ENCODE measurements around the gene GOLT1A.
"Not testable (repeated sequence)": the region's sequence is repeated elsewhere in the genome, so short reads cannot be mapped to it uniquely, and the experiment has no call there.

GOLT1A gene

GRCh38 chr1:204248954-204249353 is 35.2 kb upstream of the GOLT1A start:
- no peak for DNase-seq

GRCh38 chr1:204246876-204247275 is 33.1 kb upstream of the GOLT1A start:
- DNase-seq, result no peak

DNA sequence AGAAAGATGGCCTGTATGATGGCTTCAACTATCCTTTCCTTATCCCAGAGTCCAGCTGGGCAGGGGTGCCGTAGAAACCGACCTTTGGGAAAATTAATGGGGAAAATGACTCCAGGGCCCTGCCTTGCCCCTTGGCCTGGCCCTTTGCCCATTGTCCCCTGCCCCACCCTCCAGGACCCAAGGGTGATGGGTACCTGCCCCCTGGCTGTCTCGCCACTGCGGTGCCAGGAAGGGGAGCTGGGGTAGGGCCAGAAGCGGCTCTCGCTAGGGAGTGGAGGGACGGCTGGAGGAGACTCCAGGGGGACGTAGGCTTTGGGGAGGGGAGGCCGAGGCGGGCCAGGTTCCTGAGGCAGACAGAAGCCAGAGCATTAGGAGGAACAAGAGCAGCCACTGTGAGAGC is 29.1 kb upstream of the GOLT1A start:
- DNase-seq, result no peak

GRCh38 chr1:204241914-204242313 is 28.1 kb upstream of the GOLT1A start:
- no peak for DNase-seq

- DNase-seq, result no peak
Measured at GRCh38 chr1:204241050-204241449, 27.3 kb upstream of the GOLT1A start.

- DNase-seq, result no peak
Measured at GRCh38 chr1:204240233-204240632, 26.4 kb upstream of the GOLT1A start.

DNA sequence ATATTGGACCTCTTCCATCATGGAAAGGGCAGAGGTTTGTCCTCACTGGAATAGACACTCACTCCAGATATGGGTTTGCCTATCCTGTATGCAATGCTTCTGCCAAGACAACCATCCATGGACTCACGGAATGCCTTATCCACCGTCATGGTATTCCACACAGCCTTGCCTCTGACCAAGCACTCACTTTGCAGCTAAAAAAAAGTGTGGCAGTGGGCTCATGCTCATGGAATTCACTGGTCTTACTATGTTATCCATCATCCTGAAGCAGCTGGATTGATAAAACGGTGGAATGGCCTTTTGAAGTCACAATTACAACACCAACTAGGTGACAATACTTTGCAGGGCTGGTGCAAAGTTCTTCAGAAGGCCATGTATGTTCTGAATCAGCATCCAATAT is 25.6 kb upstream of the GOLT1A start:
- not testable (repeated sequence) for DNase-seq

DNA sequence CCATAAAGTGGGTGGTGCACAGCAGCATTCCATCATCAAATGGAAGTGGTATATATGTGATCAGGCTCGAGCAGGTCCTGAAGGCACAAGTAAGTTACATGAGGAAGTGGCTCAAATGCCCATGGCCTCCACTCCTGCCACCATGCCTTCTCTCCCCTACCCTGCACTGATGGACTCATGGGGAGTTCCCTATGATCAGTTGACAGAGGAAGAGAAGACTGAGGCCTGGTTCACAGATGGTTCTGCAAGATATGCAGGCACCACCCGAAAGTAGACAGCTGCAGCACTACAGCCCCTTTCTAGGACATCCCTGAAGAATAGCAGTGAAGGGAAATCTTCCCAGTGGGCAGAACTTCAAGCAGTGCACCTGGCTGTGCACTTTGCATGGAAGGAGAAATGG is 24.7 kb upstream of the GOLT1A start:
- DNase-seq, result not testable (repeated sequence)

DNA sequence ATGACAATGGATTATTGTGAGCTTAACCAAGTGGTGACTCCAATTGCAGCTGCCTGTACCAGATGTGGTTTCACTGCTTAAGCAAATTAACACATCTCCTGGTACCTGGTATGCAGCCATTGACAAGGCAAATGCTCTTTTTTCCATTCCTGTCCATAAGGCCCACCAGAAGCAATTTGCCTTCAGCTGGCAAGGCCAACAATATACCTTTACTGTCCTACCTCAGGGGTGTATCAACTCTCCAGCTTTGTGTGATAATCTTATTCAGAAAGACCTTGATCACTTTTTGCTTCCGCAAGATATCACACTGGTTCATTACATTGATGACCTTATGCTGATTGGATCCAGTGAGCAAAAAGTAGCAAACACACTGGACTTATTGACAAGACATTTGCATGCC is 23.7 kb upstream of the GOLT1A start:
- DNase-seq, result not testable (repeated sequence)

- no peak for DNase-seq
Measured at GRCh38 chr1:204232526-204232925, 18.7 kb upstream of the GOLT1A start.

- DNase-seq, result no peak
Measured at GRCh38 chr1:204230211-204230610, 16.4 kb upstream of the GOLT1A start.

DNA sequence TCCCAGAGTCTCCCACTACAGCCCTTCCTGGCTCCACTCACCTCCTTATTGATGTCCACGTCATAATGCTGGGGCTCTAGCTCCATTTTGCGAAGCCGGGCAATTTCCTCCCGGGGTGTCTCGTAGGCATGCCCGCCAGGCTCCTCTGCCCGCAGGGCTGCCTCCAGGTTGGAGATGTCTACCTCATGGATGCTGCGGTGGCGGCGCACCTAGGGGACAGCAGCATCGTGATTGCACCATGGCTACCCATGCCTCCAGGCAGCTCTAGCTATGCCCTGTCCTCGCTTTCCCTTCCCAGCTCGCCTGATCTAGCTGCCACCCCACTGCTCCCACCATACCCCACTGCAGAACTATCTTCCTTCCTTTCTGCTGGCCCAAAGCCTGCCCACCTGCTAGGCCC is 15.1 kb upstream of the GOLT1A start:
- DNase-seq, result no peak

GRCh38 chr1:204227996-204228785 is 14.4 kb upstream of the GOLT1A start:
- no peak for DNase-seq

DNA sequence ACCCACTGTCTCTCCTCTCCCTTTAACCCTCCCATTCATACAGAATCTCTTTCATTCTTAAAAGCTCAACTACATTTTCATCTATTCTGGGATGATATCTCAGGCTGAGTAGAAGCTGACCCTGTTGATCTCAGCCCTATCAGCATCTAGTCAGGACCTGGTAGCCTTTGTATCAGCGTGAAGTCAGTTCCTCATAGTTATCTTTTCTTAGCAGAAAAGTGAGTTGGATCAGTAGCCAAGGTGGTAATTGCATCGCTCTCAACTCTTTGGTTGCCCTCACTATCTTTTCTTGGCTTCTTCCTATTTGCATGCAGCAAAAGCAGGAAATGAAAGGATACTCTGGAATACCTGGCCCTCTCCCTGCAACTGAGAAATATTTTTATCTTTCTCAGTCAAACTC is 13.6 kb upstream of the GOLT1A start:
- no peak for DNase-seq

GRCh38 chr1:204225841-204226735 is 12.3 kb upstream of the GOLT1A start:
- no peak for DNase-seq

DNA sequence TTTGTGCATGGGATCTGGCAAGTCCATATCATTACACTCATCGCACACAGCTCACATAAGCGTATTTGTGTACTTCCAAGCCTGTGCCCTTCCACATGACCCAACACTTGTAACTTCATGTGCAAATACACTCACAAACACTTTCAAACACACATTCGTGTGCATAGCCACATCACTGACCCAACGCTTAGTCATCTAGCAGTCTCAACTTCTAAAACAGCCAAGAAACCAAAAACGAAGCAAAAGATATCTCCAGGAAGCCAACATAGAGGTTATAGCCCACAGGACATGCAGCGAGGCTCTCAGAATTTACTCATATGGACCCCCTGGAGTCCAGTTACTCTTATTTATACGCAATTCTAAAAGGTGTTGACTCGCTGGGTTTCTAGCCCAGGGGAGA is 10.9 kb upstream of the GOLT1A start:
- DNase-seq, result no peak

DNA sequence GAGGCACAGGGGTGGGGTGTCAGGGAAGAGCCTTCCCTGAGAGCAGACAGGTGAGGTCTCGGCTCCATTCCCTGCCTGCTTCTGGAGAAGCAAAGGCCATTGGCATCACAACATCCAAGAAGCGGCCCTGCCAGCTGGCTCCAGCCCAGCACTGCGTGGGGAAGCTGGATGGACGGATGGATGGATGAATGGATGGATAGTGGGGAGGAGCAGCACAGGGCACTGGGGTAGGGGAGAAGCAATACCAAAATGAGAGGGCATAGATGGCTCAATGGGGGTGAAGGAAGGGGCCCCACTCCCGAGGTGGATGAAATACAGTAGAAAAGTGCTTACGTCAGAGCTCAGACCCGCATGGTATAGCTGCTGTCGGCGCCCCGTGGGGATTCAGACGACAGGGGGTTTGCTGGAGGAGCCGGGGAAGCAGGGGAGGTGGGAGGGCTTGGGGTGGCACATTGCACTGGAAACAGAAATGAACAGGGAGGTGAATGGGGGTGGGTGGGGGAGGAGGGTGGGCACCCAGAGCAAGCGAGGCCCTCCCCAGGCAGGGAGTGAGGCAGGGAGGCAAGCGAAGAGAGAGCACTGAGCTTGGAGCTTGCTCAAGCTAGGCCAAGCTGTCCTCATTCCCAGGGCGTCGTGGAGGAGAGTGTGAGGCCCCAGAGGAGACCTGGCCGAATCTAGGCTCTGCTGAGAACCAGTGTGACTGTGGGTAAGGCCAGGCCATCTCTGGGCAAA is 9.5 kb upstream of the GOLT1A start:
- DNase-seq, result no peak

- DNase-seq, result no peak
Measured at GRCh38 chr1:204222764-204223055, 8.9 kb upstream of the GOLT1A start.

GRCh38 chr1:204222006-204222763 is 8.4 kb upstream of the GOLT1A start:
- DNase-seq, result no peak

DNA sequence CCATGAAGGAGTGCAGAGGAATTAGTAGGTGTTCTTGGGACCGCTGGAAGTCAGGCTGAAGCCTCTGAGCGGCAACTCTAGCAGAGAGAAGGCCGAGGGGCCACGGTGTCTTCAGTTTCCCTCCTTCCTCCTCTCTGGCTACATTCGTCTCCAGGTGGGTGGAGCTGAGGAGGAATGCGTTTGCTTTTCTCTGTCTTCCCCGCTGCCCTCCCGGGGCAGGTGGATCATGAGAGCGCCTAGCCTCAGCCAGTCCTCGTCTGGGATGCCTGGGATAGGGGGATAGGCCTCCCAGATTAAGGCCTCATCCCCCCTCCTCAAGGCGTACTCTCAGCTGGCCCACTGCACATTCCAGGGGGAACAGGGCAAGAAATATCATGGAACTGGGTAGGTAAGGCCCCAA is 7.5 kb upstream of the GOLT1A start:
- no peak for DNase-seq

- DNase-seq, result no peak
Measured at GRCh38 chr1:204219971-204220616, 6.3 kb upstream of the GOLT1A start.

DNA sequence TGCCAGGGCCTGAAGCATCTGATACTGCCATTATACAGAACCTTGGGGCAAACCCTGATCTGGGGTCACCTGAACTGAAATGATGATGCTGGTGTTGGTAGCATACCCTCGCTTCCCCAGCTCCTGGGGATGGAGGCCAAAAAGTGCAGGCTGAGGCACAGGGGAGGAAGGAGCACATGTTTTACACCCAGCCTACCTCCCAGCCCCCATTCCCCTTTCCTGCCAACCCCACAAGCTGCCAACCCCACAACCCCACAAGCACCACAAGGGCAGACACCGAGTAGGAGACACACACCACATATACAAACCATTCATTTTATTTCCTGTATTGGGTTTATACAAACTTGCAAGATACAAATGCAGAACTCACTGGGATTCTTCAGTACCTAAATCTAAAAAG is 4.8 kb upstream of the GOLT1A start:
- no peak for DNase-seq

DNA sequence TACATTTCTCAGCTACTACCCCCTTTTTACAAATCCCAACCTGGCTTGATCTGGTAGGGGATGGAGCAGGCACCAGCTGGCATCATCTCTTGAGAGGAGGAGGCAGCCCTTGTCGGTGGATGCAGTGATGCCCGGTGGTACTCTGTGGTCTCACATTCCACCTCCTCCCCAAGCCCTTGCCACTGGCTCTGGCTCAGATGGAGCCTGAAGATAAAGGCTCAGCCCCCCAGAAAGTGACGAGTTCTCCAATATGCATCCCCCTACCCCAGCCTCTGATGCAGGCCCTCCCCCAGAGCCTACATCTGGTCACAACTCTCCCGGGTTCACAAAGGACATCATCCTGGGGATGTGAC is 3.8 kb upstream of the GOLT1A start:
- no peak for DNase-seq
